ENCODE data around the gene SCARF2. TPM values are rescaled to one million over a fixed set of nuclear protein-coding genes. Genes with fewer than 3 reads are reported as not detected.
"Not testable (repeated sequence)": the region's sequence is repeated elsewhere in the genome, so short reads cannot be mapped to it uniquely, and the experiment has no call there.

The SCARF2 gene, protein sequence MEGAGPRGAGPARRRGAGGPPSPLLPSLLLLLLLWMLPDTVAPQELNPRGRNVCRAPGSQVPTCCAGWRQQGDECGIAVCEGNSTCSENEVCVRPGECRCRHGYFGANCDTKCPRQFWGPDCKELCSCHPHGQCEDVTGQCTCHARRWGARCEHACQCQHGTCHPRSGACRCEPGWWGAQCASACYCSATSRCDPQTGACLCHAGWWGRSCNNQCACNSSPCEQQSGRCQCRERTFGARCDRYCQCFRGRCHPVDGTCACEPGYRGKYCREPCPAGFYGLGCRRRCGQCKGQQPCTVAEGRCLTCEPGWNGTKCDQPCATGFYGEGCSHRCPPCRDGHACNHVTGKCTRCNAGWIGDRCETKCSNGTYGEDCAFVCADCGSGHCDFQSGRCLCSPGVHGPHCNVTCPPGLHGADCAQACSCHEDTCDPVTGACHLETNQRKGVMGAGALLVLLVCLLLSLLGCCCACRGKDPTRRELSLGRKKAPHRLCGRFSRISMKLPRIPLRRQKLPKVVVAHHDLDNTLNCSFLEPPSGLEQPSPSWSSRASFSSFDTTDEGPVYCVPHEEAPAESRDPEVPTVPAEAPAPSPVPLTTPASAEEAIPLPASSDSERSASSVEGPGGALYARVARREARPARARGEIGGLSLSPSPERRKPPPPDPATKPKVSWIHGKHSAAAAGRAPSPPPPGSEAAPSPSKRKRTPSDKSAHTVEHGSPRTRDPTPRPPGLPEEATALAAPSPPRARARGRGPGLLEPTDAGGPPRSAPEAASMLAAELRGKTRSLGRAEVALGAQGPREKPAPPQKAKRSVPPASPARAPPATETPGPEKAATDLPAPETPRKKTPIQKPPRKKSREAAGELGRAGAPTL
- 1 to 10 TPM in 4 of 5 experiments, under 1 TPM in 1; 0.70 to 2.6 (median 2.2) TPM for total RNA-seq
- under 1 TPM; 0.21 to 0.35 TPM for polyA plus RNA-seq
- 2.0 reads per million, percentile 9 among the genes with 10 or more reads in this experiment for total RNA-seq

DNA sequence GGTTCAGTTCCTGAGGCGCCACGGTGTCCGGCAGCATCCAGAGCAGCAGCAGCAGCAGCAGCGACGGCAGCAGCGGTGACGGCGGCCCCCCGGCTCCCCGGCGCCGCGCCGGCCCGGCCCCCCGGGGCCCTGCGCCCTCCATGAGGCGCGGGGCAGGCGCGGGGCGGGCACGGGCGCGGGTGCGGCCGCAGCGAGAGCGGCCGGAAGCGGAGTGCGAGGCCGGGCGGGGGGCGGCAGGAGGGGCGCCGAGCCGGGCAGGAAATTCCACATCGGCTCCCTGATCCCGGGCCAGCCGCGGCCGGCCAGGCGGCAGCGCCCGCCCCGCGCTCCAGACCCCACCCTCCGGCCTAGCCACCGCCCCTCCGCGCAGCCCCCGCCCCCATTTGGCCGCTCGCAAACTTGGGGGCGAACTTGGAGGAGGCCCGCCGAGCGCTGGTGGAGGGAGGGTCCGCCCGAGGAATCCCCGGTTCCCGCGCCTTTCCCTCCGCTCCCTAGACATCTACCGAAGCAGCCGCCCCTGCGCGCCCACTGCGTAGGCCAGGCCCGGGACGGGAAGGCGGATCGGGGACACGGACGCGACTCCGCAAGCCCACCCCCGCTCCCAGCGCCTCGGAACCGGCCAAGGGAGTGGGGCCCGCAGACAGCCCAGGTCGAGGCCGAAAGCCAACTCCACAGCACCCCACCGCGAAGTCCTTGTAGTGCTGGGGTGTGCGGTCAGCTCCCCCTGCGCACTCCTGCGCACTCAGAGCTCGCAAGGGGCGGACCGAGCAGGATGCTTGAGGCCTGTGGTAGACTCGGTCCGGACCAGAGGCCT is at the start of gene SCARF2:
SCARF2 (minus strand) TSS at position 213 of the 814 bp plus-strand sequence; CDS start at position 142, 71 bp downstream.
- Mint-ChIP-seq H3K9me3 (peaks cover 0 to 2% (median 0%) of the 10 kb centered on the region in 11 donors), H3K4me3 (peak within 1 kb of the TSS; percentile 76 to 93 (median 84)), H3K27me3 (peaks cover 29 to 55% (median 33%) of the 10 kb centered on the region in 5 donors), H3K27ac (peak within 1 kb of the TSS in 1 of 9 donors; percentile 66), H3K4me1 (peaks cover 6 to 17% (median 12%) of the 10 kb centered on the region in 7 donors), H3K36me3 (peaks cover 0 to 18% (median 6%) of the 10 kb centered on the region in 5 donors)
- ChIA-PET POLR2A (interaction anchor here (0.6 to 1.4 kb wide), 2 partner anchors 16 to 39 kb away, joined by 5 read pairs; no protein-coding TSS in a partner anchor), CTCF (no interaction called here)
- Histone ChIP-seq H3K36me3 (ENCODE audit: control insufficient read depth in 2 of 3, insufficient read depth in 3 of 3, low read length in 3 of 3) (peaks cover 0 to 19% (median 0%) of the 10 kb centered on the region in 3 experiments), H3K9me3 (ENCODE audit: control insufficient read depth in 2 of 3, low read length in 3 of 3) (no peaks in the 10 kb centered on the region), H3K27ac (ENCODE audit: low read depth, low read length) (no peak within 1 kb of the TSS), H3K4me1 (ENCODE audit: control insufficient read depth in 2 of 2, insufficient read depth in 2 of 2, low read length in 2 of 2) (peaks cover 8 to 11% of the 10 kb centered on the region in 2 donors), H3K4me3 (ENCODE audit: low read length) (peak within 1 kb of the TSS; percentile 48), H3K27me3 (ENCODE audit: control insufficient read depth in 2 of 2, insufficient read depth in 2 of 2, low read length in 2 of 2) (peaks cover 3 to 23% of the 10 kb centered on the region in 2 donors)
- intact Hi-C loops (cut with micrococcal nuclease): loop anchor here in 1 of 2 donors (1.0 kb wide), 1 partner anchor 9 kb away; no protein-coding TSS in a partner anchor
- no peak for ATAC-seq
- DNase-seq: no peak

GRCh38 chr22:20486229-20486628 is 48.6 kb upstream of the SCARF2 start:
- no peaks in the 10 kb centered on the region for H3K9me3 Mint-ChIP-seq
- peak overlapping the region in 4 of 9 donors; percentile 10 to 82 (median 66) for H3K27ac Mint-ChIP-seq
- Histone ChIP-seq H3K27me3 (ENCODE audit: control insufficient read depth in 2 of 2, insufficient read depth in 2 of 2, low read length in 2 of 2) (no peaks in the 10 kb centered on the region), H3K4me3 (ENCODE audit: low read length) (no peak overlapping the region), H3K27ac (ENCODE audit: low read depth, low read length) (no peak overlapping the region), H3K36me3 (ENCODE audit: control insufficient read depth in 2 of 3, insufficient read depth in 3 of 3, low read length in 3 of 3) (peaks cover 0 to 26% (median 0%) of the 10 kb centered on the region in 3 experiments), H3K9me3 (ENCODE audit: control insufficient read depth in 2 of 3, low read length in 3 of 3) (no peaks in the 10 kb centered on the region), H3K4me1 (ENCODE audit: control insufficient read depth in 2 of 2, insufficient read depth in 2 of 2, low read length in 2 of 2) (peaks cover 6 to 15% of the 10 kb centered on the region in 2 donors)
- no peak for ATAC-seq
- no peak overlapping the region for H3K4me3 Mint-ChIP-seq
- ChIA-PET CTCF (interaction anchor here (0.7 kb wide), 1 partner anchor 50 kb away, joined by 3 read pairs; no protein-coding TSS in a partner anchor), POLR2A (interaction anchor here (0.9 kb wide), 1 partner anchor 21 kb away, joined by 3 read pairs; no protein-coding TSS in a partner anchor)
- H3K27me3 Mint-ChIP-seq: no peaks in the 10 kb centered on the region
- peaks cover 24 to 55% (median 45%) of the 10 kb centered on the region in 7 donors for H3K4me1 Mint-ChIP-seq
- DNase-seq: no peak
- intact Hi-C loops (cut with micrococcal nuclease): no loop called here
- H3K36me3 Mint-ChIP-seq: peaks cover 8 to 40% (median 17%) of the 10 kb centered on the region in 5 donors

DNA sequence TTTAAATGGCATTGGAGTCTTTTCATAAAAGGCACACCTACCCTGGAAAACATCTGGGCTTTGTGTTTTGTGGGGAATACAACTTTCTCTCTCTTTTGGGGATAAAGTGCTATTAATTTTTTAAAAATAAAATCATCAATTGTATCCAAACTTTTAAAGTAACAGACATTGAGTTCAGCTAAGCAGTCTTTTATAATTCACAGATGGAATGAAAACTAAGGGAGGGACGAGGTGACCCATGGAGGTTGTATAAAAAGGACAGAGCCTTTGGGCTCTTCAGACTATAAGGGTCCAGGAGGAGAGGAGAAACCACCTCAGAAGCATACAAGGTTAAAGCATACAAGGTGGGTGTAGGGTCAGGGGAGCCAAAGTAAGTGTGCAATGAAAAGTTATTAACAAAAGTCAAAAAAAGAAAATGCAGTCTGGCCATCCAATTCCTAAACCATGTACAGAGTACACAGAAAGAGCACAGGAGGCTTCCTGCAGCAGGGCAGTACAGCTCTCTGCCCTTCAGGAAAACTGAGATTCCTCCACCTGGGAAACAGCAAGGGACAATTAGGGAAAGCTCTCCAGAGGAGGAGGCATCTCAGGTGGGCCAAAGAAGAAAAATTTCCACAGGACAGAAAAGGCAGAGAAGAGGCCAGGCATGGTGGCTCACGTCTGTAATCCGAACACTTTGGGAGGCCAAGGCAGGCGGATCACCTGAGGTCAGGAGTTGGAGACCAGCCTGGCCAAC is 47.5 kb upstream of the SCARF2 start:
- Mint-ChIP-seq H3K4me1 (peaks cover 15 to 46% (median 35%) of the 10 kb centered on the region in 7 donors), H3K4me3 (no peak overlapping the region), H3K36me3 (peaks cover 8 to 42% (median 17%) of the 10 kb centered on the region in 5 donors), H3K9me3 (no peaks in the 10 kb centered on the region), H3K27me3 (no peaks in the 10 kb centered on the region), H3K27ac (peak overlapping the region in 1 of 9 donors; percentile 66)
- intact Hi-C loops (cut with micrococcal nuclease): no loop called here
- H3K9me3 ChIP-seq (ENCODE audit: control insufficient read depth in 2 of 3, low read length in 3 of 3): no peaks in the 10 kb centered on the region
- ChIA-PET CTCF (interaction anchor here (1.0 kb wide), 1 partner anchor 16 kb away, joined by 3 read pairs; no protein-coding TSS in a partner anchor), POLR2A (interaction anchor here (0.9 to 1.1 kb wide), 2 partner anchors 20 to 21 kb away, joined by 3 to 6 read pairs; no protein-coding TSS in a partner anchor)
- DNase-seq: no peak
- peaks cover 0 to 4% of the 10 kb centered on the region in 2 donors for H3K4me1 ChIP-seq (ENCODE audit: control insufficient read depth in 2 of 2, insufficient read depth in 2 of 2, low read length in 2 of 2)
- H3K27ac ChIP-seq (ENCODE audit: low read depth, low read length): no peak overlapping the region
- no peak overlapping the region for H3K4me3 ChIP-seq (ENCODE audit: low read length)
- no peak for ATAC-seq
- H3K36me3 ChIP-seq (ENCODE audit: control insufficient read depth in 2 of 3, insufficient read depth in 3 of 3, low read length in 3 of 3): peaks cover 0 to 26% (median 0%) of the 10 kb centered on the region in 3 experiments
- H3K27me3 ChIP-seq (ENCODE audit: control insufficient read depth in 2 of 2, insufficient read depth in 2 of 2, low read length in 2 of 2): no peaks in the 10 kb centered on the region

DNA sequence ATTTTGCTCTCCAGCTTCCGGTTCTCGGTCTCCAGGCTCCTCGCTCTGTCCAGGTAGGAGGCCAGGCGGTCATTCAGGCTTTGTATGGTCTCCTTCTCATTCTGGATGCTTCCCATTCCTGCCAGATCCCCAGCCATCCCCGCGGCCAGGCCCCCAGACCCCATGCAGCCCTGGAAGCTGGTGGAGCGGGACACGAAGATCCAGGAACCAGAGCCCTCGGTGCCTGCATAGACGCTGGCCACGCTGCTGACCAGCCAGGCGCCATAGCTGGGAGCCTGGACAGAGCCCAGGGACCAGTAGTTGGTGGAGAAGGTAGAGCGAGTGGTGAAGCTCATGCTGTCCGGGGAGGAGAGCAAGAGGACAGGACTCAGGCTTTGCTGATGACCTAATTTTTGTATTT is 46.1 kb upstream of the SCARF2 start:
- Mint-ChIP-seq H3K4me3 (no peak overlapping the region), H3K4me1 (peaks cover 8 to 39% (median 28%) of the 10 kb centered on the region in 7 donors), H3K27ac (no peak overlapping the region), H3K9me3 (no peaks in the 10 kb centered on the region), H3K36me3 (peaks cover 12 to 39% (median 23%) of the 10 kb centered on the region in 5 donors), H3K27me3 (no peaks in the 10 kb centered on the region)
- Histone ChIP-seq H3K27me3 (ENCODE audit: control insufficient read depth in 2 of 2, insufficient read depth in 2 of 2, low read length in 2 of 2) (no peaks in the 10 kb centered on the region), H3K27ac (ENCODE audit: low read depth, low read length) (no peak overlapping the region), H3K4me1 (ENCODE audit: control insufficient read depth in 2 of 2, insufficient read depth in 2 of 2, low read length in 2 of 2) (no peaks in the 10 kb centered on the region), H3K9me3 (ENCODE audit: control insufficient read depth in 2 of 3, low read length in 3 of 3) (no peaks in the 10 kb centered on the region), H3K36me3 (ENCODE audit: control insufficient read depth in 2 of 3, insufficient read depth in 3 of 3, low read length in 3 of 3) (peaks cover 0 to 24% (median 0%) of the 10 kb centered on the region in 3 experiments), H3K4me3 (ENCODE audit: low read length) (no peak overlapping the region)
- no peak for DNase-seq
- ATAC-seq: no peak
- intact Hi-C loops (cut with micrococcal nuclease): no loop called here
- CTCF ChIA-PET: no interaction called here
- POLR2A ChIA-PET: interaction anchor here (0.9 to 2.2 kb wide), 2 partner anchors 10 to 20 kb away, joined by 4 to 11 read pairs; no protein-coding TSS in a partner anchor

- H3K4me3 ChIP-seq (ENCODE audit: low read length); H3K27me3 Mint-ChIP-seq; H3K27me3 ChIP-seq (ENCODE audit: control insufficient read depth in 2 of 2, insufficient read depth in 2 of 2, low read length in 2 of 2); H3K9me3 ChIP-seq (ENCODE audit: control insufficient read depth in 2 of 3, low read length in 3 of 3); H3K4me3 Mint-ChIP-seq; intact Hi-C loops (cut with micrococcal nuclease); H3K9me3 Mint-ChIP-seq; DNase-seq; H3K4me1 ChIP-seq (ENCODE audit: control insufficient read depth in 2 of 2, insufficient read depth in 2 of 2, low read length in 2 of 2); H3K27ac ChIP-seq (ENCODE audit: low read depth, low read length); ATAC-seq: not testable (repeated sequence)
- H3K36me3 Mint-ChIP-seq: peaks cover 8 to 37% (median 23%) of the 10 kb centered on the region in 5 donors
- peak overlapping the region in 1 of 9 donors; percentile 59 for H3K27ac Mint-ChIP-seq
- ChIA-PET CTCF (interaction anchor here (1.6 kb wide), 1 partner anchor 14 kb away, joined by 4 read pairs; no protein-coding TSS in a partner anchor), POLR2A (interaction anchor here (0.9 to 2.2 kb wide), 3 partner anchors 10 to 103 kb away, joined by 4 to 11 read pairs (median 5); no protein-coding TSS in a partner anchor)
- H3K4me1 Mint-ChIP-seq: peaks cover 7 to 35% (median 22%) of the 10 kb centered on the region in 7 donors
- peaks cover 0 to 17% (median 0%) of the 10 kb centered on the region in 3 experiments for H3K36me3 ChIP-seq (ENCODE audit: control insufficient read depth in 2 of 3, insufficient read depth in 3 of 3, low read length in 3 of 3)
Observed at GRCh38 chr22:20483143-20483506, 45.5 kb upstream of the SCARF2 start.
